GM19238 (cell line): Measurements from ENCODE around the gene GABRG3.

Experiments used
- DNase-seq: peaks from one replicate; pipeline ENCODE4 v3.0.0; 2011; ENCODE audit warnings: low spot score; ENCODE audit not compliant: insufficient read length

Gene GABRG3

DNA sequence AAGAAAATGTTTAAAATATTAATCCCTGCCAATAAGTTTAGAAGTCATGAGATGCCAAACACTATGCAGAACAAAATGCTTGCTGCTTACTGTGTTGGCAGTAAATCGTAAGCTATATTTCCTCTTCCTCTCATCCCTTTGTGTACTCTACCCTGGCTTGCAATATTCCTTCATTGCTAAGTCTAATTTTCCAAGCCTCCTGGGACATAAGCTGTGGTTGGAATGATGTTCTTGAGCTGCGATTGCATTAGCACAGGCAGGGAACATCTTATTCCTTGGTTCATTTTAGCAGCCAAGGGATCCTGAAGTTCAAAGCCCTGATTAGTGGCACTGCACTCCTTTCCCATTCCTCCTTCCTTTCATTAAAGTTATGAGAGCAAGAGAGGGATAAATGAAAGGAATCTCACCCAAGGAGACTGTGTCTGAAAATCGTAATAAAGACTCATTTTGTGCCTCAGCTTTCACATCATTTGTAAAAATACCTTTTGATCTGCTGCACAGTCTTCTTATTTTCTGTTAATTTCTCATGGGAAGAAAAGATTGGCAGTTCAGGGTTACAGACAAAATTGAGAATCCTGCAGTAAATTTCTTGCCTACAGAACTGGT lies 592.9 kb downstream of the GABRG3 start:
- no peak for DNase-seq

DNA sequence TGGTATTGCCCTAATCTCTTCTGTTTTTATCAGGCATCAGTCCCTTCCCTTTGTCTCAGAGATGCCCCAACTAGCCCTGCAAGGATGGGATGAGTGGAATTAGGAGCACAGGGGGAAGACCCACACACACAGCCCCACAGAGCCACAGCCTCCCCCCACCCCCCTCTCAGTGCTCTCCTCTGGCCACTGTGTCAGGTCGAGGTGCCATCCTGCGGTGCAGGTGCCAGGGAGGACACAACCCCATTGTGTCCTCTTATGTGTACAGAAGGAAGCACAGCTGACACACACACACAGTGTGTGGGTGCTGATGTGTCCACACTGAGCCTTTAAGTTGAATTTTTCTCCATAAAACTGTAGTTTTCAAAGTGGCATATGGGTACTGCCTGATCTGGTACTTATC lies 593.7 kb downstream of the GABRG3 start:
- DNase-seq = no peak

DNA sequence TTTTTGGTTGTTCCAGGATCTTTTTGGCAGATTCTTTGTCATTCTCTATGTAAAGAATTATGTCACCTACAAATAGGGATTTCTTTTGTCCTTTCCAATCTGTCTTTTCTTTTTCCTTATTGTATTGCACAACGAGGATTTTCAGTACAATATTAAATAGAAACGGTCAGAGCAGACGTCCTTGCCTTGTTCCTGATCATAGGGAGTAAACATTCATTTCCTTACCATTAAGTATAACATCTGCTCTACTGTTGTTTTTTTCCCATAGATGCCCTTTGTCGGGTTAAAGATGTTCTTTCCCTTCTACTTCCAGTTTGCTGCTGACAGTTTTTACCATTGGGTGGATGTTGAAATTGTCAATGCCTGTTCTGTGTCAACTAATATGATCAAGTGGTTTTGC lies 599.8 kb downstream of the GABRG3 start:
- no peak for DNase-seq

DNA sequence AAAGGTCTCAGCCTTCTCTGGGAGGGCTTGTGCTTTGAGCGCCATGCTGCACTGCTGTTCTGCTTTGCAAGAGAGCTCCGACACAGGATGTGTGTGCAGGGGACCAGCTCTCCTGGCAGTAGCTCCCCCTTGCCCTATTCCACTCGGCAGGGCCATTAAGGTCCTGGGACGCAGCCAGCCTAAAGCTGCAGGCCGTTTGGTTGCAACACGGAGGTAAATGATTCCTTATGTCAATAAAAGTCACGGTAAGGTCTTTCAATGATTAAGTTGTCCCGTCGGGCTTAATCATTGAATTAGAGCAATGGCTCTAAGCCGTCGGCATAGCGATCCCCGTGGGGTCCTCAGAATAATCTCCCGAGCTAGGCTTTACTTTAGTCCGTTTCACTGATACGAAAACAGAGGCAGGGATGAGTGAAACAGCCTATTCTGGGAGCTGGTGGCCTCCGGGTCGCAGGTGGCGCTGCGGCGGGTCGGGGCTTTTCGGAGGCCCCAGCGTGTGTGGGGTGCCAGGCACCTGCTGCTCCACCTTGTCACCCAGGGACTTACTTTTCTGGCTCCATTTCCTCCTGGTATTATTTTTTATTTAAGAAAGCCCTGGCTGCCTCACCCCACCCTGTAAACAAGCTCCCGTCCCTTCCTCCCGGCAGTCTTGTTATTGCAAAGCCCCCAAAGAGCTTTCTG lies 603.0 kb downstream of the GABRG3 start:
- no peak for DNase-seq

DNA sequence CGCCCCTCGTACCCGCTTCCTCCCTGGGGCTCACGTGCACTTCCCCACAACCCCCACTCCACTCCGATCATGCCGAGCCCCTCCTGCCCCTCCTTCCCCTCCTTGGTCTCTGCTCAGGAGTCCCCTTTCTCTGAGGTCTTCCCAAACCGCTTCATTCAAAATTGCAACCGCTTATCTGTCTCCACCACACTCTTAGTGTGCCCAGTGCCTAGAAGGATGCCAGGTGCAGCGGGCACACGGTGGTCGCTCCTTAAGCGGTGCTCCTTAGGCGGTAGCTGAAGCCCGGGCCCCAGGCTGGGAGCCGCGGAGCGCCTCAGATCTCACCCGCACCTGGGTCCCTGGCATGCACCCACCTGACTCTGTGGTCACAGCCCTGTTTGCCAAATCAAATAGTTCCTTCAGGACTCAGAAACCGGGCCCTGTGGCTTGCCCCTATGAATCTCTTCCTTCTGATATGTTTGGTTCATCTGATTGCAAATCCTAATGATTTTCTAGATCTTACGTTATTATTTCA lies 603.6 kb downstream of the GABRG3 start:
- DNase-seq = no peak

DNA sequence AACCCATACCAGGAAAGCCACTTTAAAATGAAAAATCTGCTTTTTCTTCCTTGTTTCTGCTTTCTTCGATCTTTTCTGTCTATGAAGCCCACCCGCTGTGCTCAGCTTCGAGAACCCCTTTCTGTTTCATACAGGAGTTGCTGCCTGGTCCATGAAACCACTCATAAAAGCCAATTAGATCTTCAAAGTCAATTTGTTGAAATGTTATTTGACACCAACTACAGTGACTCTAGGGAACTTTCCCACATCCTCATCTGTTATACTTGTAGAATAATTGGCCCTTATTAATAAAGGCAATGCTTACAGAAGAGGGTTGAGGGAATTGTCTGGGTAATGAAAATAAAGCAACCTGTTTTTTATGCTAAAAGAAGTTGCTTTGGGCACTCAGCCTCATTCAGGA lies 604.5 kb downstream of the GABRG3 start:
- no peak for DNase-seq

DNA sequence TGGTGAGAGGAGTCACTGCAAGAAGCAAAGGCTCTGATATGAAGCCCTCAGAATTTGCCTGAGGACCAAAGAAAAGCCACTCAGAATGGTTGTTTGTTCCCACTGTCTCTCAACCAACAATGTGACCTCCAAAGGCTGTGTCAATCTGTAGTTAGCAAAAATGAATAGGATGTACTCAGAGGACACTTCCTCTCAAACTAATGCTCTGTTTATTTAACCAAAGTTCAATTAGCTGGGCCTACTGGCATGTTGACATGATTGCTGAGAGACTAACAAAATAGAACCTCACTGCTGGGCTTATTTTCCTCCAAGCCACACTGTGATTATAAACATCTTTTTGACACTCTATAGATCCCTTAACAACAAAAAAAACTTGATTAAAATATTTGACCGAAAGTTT lies 605.6 kb downstream of the GABRG3 start:
- DNase-seq = no peak

DNA sequence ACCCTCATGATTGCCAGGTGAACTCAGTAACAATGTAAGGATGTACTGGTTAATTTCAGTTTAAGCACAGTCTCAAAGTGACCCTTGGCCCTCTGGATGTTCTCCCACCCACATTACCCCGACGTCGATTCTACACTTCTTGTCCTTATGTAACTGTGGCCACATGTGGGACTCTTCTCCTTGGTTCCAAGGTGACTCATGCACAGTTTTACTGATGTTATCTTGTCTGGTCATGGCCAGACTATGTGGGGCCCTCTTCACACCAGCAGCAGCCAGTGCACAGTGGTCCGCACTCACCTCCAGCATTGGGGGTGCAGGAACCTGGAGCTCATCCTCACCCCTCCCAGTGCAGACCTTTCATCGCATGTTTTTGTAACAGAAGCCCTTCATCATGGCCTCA lies 608.8 kb downstream of the GABRG3 start:
- DNase-seq = no peak

DNA sequence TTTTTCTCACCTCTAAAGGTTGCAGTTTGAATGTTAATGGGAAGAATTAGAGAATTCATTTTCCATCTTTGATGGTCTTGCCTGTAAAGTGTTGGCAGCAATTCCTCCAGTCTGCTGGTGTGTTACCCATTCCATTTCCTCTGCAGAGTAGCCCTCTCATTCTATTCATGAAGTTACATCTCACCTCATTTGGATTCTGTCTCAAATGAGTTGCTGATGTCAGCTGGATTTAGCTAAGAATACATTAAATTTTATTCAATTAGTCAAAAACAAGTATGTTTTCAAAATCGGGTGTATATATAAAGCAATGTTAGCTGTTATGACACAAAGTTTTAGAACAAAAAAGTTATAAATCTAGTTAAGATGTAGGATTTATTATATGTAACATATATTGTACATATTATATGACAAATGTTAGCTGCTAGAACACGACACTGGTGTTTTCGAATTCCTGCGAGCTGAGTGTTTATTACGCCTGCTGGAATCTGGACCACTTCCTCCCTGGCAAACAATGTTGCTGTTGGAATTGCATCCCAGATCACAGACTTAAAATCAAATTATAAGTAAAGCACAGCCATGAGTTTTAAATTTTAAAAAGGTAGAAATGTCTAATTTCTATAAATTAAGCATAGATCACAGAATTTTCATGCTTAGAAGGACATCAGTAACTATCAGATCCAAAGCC lies 611.9 kb downstream of the GABRG3 start:
- no peak for DNase-seq

DNA sequence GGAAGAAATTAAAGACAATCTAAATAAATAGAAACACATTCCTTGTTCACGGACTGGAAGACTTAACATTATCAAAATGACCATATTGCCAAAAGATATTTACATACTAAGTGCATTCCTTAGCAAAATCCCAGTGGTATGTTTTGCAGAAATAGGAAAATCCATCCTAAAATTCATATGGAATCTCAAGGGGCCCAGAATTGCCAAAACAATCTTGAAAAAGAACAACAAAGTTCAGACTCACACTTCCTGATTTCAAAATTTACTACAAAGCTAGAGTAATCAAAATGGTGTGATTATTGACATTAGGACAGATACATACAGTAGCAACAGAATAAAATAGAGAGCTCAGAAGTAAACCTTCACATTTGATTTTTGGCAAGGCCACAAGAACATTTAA lies 612.7 kb downstream of the GABRG3 start:
- DNase-seq = no peak

DNA sequence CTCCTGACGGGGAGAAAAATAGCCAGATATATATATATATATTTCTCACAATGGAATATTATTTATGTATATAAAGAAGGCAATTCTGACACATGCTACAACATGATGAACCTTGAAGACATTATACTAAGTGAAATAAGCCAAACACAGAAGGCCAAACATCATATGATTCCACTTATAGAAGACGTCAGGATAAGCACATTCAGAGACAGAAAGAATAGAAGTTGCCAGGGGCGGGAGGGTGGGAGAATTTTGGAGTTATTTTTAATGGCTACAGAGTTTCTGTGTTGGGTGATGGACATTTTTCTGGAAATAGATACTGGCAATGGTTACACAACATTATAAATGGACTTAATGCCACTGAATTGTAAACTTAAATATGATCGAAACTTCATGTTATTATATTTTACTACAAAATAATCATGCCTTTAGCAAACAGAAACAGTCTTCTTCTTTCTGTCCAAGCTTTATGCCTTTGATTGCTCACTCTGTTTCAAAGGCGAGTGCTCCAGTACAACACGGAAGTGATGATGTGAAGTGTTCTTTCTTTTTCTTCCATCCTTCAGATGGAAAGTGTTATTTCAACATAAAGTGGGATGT lies 614.2 kb downstream of the GABRG3 start:
- DNase-seq = no peak

DNA sequence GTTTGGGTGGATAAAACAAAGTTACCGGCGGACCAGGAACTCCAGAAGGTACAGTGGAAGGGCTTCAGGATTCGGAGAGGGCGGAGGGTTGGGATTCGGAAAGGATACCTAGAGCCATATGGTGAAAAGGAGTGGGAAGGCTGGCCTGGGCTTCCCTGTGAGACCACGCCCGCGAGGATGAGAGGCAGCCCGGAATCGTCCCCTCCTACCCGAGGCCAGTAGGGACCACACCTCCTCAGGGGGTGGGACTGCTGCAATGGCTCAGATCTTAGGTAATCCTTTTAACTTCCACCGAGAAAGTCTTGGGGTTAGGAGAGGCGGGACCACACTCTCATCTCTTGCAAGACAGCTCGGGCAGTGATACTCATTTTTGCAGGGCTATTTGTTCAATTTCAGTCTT lies 616.8 kb downstream of the GABRG3 start:
- no peak for DNase-seq

DNA sequence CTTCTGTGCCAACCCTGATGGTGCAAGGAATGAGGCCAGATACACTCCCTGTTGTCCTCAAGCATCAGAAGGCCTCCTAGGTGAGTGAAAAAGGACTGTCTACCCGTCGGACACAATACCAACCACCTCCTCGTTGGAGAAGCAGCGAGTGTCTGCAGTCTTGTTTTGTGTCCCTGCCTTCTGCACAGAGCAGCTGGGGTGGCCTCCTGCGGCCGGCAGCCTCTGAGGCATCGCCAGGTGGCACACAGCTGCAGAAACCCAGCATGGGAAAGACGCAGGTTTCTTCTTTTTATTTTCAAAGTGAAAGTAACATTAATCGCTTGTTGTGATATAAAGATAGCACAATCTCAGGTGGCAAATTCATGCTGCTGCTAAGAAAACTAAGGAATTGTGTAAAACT lies 618.3 kb downstream of the GABRG3 start:
- DNase-seq = no peak

DNA sequence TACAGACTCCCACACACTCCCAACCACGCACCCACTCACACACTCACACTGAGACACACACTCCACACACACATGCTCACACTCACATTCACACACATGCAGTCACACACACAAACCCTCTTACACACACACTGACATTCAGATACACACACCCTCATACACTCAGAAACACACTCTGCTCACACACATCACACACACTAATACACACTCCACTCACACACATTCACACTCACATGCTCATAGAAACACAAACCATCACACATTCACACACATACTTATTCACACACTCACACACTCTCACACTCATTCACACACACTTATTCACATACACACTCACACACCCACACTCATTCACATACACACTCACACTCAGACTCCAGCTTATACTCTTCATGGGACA lies 618.8 kb downstream of the GABRG3 start:
- no peak for DNase-seq
